Left renal pelvis (tissue), 4 donors: ENCODE data around the gene FBXO2. TPM values are rescaled to one million over a fixed set of nuclear protein-coding genes. Genes with fewer than 3 reads are reported as not detected.
"Not testable (repeated sequence)": the region's sequence is repeated elsewhere in the genome, so short reads cannot be mapped to it uniquely, and the experiment has no call there.

Source experiments
- DNase-seq, 4 donors: peaks; one replicate each; pipeline ENCODE4 v3.0.0-alpha.2; 2013; ENCODE audit warnings: low read depth in 4 of 4, low spot score in 3 of 4
- polyA plus RNA-seq, 4 donors: library from polyadenylated mRNA; unstranded; fragments of 120-200 nt; gene quantifications; one replicate each; pipeline ENCODE4 v1.2.1, GENCODE V29; 2013; ENCODE audit not compliant: insufficient read length in 4 of 4

Gene FBXO2
- polyA plus RNA-seq, 4 donors = 0.30 to 1.8 (median 1.1) TPM

DNA sequence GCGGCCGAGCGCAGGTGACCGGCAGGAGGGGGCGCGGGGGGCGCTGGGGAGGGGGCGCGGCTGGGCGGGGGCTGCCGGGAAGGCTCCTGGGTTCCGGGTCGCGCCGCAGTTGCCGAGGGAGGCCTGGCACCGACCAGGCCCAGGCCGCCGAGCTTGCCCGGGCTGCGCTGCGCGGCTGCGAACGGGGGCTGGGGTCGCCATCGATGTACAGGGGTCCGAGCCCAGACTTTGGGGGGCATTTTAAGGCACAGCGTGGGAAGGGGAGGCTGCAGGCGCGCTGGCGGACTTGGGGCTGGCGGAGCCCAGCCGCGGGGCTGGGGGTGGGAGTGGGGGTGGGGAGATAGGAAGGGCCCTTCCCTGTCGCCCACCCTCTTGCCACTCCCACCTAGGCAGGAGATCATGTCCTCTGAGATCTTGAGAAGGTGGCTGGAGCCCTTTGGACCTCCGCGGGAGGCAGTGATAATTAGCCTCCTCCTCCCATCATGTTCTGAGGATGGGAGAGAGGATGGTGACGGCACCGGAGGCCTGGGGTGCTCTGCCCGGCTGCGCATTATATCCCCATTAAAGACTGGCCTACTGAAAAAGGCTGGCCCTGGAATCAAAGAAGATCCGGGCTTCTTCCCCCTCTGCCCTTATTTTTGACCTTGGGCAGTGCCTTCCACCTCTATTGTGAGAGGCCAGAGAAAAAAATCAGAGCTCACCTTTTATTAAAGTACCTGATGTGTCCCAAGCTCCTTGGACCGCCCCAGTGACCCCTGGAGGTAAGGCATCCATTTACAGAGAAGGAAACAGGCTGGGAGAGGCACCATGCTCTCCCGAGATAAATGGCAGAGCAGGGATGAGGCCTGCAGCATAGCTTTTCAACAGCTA is 945 bp upstream of the FBXO2 start:
- no peak for DNase-seq

DNA sequence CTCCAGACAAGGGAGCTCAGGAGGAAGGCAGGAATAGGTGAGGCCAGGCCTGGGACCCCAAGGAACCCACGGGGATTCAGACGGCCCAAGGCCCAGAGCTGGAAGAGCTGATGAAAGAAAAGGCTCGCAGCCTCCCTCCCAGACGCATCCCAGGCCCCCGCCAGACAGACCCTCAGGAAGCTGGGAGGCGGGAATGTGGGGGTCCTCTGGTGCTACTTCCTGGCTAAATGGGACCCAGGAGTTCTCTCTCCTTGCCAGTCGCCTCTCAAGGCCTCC is 430 bp downstream of the FBXO2 start:
- DNase-seq = no peak

DNA sequence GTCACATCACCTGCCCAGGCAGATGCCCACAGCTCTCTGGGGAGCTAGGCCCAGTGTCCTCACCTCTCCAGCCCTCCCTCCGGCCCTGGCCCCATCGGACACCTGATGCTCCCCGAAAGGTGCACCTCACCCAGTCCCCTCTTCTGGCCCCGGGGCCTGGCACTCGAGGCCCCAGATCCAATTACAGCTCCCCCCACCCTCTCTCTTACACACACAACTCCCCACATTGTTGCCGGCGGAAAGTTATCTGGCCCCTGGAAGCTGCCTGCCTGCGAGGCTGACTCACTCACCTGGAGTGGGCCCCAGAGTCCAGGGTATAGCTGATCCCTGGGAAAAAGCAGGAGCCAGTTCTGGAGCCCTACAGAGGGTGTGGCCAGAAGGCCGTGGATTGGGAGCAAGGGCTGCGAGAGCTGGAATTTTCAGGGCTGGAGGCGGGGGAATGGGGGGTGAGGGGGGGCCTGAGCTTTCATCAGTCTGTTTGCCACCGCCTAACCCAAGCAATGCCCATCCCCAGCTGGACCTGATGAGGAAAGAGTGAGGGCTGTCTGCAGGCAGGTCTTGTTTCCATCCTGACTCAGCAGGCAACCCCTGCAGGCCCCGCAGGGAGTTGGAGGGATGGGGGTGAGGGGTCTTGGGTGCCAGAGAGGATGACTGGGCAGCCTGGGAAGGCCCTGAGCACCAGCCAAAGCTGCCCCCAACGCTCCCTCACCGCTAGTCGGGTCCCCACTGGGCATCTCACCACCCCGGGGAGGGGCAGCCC is 948 bp downstream of the FBXO2 start:
- DNase-seq = no peak

DNA sequence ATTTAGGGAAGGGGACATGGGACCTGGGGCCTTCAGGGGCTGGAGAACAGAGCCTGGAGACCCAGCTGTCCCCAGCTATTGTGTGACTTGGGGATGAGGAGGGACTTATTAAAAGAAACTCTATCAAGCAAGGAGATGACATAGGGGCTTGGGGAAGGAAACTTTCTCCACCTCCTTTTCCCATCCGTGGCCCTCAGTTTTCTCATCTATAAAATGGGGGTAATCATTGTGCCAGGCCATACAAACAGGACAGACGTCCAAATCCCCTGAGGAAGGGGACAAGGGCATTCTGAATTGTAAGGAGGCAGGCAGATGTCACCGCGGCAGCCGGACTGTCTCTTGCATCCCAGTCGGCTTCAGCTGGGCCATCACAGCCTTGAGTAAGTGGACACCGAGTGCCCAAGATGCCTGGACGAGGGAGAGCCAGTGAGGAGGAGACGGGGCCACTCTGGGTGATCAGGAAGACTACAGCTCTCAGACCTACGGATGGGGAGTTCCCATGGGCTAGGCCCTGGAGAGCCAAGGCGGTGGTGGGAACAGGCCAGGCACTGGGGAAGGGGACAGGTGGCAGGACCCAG is 1.9 kb downstream of the FBXO2 start:
- no peak for DNase-seq

DNA sequence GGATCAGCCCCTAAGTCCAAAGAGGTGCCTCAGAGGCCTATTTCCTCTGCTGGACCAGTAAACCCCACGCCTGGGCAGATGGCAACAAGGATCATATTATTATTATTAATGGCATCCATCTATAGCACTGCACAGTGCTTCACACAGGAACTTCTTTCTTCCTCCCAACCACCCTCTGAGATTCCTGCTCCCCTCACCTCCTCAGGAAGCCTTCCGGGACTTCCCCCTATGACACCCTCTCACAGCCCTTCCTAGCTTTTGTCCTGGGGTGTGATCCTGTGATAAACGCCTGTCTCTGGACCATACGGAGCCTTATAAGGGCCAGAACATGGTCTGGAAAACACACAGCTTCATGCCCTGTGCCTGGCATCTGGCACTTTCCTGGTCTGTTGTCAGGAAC is 3.2 kb downstream of the FBXO2 start:
- DNase-seq = no peak

DNA sequence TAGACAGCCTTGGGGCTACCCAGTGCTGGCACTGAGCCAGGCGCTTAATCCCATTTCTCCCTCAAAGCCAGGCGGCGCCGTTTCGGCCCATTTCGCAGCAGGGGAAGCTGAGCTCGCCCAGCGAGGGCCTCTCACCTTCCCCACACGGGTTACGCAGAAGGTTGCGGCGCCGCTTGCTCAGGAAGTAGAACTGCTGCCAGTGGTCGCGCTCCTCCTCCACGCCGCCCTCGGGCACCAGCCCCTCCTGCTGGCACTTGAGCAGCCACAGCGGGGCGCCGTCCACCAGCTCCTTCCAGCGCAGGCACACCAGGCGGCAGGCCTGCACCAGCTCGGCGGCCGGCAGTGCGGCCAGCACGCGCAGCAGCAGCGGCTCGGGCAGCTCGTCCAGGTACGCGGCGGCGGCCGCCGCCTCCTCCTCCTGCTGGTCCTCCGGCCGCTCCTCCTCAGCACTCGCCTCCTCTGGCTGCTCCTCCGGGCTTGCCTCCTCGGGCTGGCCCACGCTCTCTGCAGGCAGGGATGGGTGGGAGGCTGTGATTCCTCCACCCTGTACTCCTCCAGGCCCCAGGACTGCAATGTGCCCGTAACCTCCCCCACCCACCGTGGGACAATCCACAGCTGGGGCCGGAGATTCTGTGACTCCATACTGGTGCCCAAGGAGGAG is 3.8 kb downstream of the FBXO2 start:
- DNase-seq = peak in 1 of 4 donors; percentile 39

DNA sequence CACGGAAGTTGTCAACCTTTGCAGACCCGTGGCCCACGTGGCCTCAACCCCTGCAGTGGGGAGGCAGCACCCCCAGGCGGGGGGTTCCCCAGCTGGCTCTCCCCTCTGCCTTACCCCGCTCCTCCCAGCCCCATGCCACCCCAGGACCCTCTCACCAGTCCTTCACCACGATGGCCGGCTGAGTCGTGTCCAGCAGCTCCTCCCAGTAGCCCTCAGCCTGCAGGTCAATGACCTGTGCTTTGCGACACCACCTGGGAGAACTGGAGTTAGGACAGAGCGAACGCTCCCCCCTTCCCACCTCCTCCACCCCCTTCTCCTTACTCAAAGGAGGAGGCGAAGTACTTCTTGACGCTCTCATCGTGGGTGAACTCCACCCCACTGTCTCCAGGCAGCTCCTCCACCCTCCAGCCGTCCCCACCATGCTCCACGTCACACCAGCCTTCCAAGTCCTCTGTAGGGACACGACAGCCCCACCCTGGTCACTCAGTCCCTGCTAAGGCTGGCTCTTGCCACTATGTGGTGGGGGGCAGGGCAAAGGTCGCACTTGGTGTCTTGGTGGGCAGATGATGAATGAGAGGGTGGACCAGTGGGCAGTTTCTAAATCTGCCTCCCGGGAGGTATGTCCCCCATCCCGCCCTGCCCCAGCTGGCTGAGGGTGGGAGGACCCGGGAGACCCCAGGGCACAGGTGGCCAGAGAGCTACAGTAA is 4.5 kb downstream of the FBXO2 start:
- DNase-seq = no peak

DNA sequence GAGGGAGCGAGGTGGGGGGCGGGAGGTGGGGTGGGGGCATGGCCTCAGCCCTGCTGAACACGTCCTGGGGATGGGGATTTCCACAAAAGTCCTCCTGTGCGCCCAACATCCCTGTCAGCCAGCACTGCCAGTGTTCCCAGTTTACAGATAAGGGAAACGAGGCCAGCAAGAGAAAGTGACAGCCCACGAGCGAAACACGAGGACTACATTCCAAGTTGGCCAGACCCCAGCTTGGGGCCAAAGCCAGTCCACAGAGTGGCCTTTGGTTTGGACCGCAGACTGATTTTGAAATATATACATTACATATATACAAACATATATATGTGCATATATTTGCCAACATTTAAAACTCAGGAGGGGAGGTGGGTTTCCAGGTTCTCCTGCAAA is 5.0 kb downstream of the FBXO2 start:
- DNase-seq = no peak

DNA sequence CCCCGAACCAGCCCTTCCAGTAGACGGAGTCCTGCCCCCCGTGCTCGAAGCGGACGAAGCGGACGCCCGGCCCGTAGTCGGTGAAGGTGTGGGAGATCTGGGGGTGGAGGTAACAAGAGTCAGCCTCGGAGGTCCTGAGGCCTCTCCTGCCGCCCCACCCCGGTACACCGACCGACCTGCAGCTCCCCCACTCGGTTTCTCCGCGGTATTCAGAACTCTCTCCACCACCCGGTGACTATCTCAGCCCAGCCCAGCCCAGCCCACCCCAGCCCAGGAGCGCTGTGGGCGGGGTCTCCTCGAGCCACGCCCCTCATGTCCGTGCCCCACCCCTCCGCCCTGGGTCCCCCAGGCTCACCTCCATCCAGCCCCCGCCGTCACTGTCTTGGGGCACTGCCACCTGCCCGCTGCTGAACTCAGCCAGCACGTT is 5.5 kb downstream of the FBXO2 start:
- no peak for DNase-seq

DNA sequence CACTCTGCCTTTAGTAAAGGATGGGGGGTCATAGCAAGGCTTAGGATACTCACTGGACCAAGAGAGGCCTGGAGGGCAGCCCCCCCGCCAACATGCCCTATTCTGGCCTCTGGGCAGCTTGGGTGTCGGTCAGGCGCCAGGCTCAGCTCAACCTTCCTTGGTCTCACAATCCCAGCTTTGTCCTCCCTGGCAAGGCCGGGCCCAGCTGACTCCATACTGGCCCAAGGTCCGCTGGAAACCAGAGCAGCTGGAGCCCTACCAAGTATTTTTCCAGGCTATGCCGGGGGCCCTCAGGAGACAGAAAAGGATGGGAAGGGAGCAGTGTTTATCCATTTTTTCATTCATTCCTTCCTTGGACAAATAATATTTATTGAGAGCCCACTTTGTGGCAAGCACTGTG is 6.2 kb downstream of the FBXO2 start:
- no peak for DNase-seq

DNA sequence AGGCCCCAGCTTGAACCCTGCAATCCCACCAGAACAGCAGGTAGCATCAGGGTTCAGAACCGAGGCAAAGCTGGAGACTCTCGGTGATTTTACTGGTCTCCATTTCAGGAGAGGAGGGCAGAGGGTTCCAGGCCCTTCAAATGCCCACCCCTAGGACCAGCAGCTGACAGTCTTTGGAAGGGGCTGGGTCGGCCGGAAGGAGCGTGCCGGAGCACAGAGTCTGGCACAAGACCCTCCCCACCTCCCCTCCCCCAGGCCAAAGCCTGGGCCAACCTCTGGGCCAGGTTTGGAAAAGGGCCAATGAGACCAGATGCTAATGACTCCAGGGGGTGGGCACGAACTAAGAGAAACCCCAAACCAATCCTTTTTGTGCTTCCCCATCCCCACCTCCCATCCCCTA is 6.9 kb downstream of the FBXO2 start:
- DNase-seq = no peak

DNA sequence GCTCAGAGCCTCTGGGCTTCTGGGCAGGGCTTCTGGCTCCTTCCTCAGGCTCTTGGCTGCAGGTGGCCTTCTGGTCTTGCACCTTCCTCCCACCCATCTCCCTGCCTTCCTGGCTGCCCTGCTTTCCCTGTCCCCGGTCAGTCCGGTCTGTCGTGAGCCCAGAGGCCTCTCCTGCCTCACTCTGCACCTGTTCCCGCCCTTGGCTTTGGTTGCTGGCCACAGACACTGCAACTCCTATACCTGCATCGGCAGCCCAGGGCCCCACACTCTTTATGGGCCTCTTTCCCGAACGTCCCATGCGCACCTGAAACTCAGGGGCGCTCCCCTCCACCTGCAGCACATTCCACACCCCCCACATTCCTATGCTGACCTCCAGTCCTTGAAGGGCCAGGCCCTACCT is 7.9 kb downstream of the FBXO2 start:
- DNase-seq = no peak

DNA sequence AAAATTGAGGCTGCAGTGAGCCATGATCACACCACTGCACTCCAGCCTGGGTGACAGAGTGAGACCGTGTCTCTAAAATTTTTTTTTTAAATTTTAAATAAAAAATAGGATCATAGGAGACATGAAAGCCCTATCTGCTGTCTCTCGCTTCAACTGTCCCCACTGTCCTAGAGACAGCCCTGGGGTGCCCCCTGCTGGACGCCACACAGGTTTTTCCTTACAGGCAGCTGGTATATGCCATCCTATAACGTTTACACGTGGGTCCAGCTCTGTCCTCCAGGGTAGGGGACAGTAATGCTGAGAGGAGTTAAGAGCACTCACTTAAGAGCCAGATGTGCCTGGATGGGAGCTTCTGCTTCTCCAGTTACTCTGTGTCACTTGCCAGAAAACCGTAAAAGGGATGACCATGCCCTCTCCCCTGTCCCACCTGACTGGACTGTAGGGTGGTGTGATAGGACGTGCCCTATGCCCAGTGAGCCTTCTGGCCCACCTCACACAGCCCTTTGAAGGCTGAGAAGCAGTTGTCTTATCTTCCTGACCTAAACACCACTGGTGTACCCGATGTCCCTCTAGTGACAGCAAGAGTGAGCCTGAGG is 8.5 kb downstream of the FBXO2 start:
- peak in 1 of 4 donors; percentile 62 for DNase-seq

DNA sequence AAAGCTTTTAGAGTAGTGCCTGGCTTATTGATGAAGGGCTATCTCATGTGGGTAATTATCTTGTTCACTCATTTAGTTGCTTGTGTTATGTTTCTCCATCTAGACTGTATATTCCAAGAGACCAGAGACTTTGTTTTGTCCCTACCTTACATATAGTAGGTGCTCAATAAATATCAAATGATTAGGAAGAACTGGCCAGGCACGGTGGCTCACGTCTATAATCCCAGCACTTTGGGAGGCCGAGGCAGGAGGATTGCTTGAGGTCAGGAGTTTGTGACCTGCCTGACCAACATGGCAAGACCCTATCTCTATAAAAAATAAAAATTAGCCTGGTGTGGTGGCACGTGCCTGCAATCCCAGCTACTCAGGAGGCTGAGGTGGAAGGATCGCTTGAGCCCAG is 9.0 kb downstream of the FBXO2 start:
- DNase-seq = no peak

DNA sequence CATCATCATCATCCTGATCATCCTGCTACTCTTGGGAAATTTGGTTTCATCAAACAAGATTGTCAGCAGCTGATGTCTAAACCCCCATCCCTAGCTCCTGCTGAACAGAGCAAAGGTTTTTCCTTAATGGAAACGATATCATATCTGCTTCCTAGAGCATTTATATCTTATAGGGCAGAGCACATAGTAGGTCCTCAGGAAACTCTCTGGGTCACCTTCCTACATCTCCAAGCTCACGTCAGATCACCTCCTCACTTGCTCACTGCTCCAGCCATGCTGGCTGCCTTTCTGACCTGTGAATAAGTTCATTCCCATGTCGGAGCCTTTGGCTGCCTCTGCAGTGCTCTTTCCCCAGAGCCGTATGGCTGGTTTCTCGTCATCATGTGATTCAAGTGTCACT is 10.4 kb downstream of the FBXO2 start:
- DNase-seq = no peak

DNA sequence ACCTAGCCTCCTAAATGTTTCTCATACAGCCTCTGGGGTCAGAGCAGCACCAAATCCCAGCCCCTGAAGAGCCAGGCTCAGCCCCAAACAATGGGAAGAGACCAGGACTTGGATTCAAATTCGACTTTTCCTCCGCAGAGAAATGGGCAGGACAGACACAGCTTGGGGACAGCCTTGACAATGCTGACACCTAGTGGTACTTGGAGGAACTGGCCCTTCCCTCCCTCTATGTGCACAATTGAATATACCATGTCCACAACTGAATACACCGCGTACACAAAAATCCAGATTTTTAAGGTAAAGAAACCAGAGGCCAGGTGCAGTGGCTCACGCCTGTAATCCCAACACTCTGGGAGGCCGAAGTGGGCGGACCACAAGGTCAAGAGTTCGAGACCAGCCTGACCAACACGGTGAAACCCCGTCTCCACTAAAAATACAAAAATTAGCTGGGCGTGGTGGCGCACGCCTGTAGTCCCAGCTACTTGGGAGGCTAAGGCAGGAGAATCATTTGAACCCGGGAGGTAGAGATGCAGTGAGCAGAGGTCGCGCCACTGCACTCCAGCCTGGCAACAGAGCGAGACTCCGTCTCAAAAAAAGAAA is 11.7 kb downstream of the FBXO2 start:
- not testable (repeated sequence) for DNase-seq

DNA sequence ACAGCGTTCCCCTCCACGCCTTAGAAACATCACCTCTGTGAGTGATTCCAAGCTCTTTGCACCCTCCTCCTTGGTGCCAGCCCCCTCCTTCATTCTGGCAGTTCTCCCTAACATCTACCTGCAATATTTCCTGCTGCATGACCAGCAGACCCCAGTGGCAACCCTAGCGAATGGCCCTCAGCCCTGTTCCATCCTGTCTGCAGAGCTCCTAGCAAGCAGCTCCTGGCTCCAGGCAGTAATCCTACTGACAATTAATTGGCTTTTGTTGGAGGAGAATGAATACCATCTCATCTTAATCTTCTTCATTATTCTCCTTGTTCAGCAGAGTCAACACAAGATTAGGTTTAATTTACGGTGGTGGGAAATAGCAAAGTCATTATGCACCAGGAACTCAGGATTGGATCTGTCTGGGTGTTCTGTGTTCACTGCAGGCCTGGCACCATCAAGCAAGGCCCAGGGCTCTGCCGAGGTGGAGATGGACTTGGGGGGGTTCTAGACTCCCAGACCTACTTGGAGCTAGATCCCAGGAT is 12.4 kb downstream of the FBXO2 start:
- DNase-seq = no peak

DNA sequence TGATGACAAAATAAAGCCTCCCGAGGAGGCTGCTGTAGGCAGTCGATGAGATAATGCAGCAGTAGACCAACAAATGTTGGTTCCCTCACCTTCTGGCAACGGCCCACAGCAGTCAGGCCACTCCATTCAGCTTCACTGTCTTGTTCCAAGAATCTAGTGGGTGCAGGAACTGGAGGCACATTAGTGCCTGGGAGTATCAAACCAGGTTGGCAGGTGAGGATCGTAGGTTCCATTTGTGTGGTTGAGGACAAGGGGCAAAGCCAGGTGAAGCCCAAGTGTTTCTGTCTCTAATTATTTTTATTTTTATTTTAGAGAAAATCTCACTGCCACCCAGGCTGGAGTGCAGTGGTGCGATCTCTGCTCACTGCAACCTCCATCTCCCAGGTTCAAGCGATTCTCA is 13.3 kb downstream of the FBXO2 start:
- no peak for DNase-seq

DNA sequence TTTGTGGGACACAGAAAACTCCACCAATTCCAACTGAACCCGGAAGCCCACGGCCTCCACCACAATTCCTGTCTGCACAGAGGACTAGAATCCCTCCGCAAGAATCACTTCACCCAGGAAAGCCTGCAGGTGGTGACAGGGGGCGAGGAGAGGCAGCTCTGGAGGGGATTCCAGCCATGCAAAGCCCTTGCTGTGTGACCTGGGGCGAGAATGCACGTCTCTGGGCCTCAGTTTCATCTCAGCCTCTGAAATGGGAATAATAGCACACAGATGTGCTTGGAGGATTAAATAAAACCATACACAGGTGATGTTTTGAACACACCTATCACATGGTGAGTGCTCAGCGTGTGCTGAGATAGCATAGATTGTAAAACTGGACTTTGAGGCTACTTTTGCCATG is 14.1 kb downstream of the FBXO2 start:
- DNase-seq = no peak

DNA sequence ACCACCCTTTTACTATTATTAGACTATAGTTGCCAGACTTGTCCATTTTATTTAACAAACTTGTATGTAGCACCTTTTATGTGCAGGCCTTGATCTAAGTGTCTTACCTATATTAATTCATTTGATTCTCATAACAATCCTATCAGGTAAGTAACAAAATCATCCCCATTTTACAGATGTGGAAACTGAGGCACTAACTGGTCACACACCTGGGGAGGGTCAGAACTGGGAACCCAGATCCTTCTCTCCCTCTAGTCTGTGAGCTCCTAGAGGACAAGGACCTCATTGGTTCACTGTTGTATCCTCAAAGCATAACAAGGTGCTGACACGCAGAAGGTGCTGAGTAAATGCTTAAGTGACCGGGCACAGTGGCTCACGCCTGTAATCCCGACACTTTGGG is 14.9 kb downstream of the FBXO2 start:
- no peak for DNase-seq
